ELR (cell line): Measurements from ENCODE around the gene TES.
"Not testable (repeated sequence)": the region's sequence is repeated elsewhere in the genome, so short reads cannot be mapped to it uniquely, and the experiment has no call there.

Experiments
- DNase-seq: peaks from one replicate; pipeline ENCODE4 v3.0.0-alpha.2; 2015; ENCODE audit warnings: low read depth

TES gene

DNA sequence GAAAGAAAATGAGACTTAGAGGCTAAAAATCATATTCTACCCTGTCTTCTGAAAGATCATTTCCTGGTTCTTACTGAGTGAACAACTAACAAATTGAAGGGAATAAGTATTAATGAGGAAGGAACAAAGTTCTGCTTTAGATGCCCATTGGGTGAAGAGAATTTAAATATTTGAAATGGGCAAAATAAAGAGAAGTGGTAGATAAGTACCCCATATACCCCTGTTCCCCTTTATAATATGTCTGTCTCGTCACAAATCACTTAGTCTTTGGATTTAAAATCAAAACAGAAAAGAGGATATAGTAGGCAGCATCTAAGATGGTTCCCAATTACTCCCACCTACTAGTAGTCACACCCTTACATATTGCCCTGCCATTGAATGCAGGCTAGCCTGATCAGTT, 13.2 kb downstream of the TES start:
- no peak for DNase-seq

DNA sequence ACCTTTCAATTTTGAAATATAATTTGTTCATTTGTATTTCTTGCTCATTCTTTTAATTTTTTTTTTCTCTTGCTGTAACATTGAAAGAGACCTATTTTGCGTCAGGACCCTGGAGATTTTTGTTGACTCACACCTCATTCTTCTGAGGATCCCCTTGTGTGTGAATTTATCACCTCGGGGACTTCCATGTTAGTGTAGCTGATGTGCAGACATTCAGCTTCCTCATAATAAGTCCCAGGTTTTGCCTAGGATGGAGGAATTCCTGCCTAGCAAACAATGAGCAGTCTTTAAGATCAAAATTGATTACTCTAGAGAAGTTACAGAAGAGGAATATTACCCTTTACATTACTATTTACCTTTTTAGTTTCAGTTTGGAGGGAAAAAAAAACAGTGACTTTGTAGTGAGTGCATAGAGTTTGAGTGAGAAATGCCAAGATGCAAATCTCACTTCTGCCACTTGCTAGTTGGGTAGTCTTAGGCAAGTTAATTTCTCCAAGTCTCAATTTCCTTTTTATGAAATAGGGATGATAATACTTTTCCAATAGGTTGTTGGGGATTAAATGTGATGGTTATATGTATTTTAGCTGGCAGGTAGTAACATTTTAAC, 14.3 kb downstream of the TES start:
- no peak for DNase-seq

DNA sequence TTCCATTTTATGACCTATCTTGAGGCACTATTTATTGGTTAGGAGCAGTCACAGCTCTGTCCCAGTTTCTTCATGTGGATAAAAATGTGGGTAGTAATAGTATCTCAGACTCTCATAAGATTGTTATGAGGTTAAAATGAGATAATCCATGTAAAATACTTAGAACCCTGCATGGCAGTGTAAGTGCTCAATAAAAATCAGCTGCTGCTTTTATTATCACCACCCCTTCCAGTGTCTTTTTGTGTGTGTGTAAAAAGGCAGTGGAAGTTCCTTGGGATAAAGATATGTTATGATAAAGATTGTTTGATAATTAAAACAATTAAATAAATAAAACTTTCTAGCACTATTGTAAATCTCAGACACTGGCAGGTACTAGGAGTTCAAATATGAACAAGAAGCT, 15.5 kb downstream of the TES start:
- no peak for DNase-seq

DNA sequence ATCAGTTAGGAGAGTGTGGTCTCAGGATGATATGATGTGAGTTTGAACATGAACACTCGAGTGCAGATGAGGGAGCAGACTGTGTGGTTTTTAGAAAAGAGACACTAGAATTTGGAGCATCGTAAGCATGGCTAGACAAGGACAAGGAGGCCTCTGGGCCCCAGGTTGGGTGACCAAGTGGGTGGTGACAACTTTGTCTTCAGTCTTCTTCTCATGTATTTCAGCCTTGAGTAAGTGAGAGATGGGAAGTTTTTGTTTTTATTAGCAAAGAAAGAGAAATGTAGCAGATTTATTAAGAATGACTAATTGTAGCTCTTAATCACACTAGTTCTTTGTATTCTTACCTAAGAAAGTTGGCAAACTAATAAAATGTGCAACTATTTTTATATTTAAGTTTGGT, 16.3 kb downstream of the TES start:
- DNase-seq, result no peak

DNA sequence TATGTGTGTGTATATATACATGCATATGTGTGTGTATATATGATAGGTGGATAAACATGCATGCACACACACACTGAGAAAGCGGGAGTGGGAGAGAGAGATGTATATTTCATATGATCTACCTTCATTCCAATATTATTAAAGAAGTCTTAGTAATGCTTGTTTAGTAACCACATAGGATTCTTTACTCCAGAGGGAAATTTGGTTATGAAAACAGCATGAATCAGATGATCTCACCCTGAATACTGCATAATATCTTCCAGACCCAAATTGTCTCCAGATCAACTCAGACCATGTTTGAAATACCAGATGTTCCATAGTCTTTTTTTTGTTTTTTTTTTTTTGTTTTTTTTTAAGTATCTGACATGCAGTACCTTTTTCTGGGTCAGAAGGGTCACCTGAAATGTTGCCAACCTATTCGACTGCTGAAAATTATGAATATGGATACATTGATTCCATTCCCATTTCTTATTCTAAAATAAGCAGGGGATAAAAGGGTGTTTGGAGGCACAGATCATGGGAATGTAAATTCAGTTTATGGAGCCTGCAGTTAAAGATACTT, 17.4 kb downstream of the TES start:
- DNase-seq, result peak; percentile 87

DNA sequence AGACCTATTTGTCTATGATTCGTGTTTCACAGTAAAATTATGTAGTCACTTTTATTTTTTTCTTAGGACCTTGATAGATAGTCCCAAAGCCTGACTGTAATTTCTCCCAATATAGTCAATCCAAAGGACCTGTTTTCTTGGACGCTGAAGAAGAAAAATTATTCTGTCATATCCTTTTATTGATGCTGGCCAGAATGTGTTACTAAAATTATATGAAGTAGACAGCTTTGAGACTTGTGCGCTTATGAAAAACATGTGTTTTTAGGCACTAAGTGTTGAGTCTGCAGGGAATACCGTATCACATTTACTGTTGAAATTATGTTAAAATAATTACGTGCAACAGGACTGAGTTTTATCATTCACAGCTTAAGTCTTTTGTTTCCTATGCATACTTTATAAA, 17.9 kb downstream of the TES start:
- DNase-seq, result no peak

DNA sequence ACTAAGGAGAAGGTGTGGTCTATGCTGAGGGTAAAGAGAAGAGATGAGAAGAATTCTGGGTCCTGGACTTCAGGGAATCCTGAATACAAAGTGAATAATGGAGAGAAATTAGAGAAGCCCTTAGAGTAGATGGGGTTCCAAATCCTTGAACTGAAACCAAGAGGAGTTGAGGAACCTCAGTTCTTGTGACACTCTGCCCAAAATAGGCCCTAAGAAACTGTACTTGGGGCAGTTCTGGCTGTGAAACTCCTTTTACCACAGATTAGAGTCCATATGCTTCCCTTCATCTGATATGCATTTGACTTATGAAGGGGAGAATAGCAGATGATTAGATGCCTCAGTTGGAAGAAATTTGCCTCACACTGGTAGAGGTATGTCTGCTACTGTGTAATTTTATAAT, 19.0 kb downstream of the TES start:
- DNase-seq, result no peak

DNA sequence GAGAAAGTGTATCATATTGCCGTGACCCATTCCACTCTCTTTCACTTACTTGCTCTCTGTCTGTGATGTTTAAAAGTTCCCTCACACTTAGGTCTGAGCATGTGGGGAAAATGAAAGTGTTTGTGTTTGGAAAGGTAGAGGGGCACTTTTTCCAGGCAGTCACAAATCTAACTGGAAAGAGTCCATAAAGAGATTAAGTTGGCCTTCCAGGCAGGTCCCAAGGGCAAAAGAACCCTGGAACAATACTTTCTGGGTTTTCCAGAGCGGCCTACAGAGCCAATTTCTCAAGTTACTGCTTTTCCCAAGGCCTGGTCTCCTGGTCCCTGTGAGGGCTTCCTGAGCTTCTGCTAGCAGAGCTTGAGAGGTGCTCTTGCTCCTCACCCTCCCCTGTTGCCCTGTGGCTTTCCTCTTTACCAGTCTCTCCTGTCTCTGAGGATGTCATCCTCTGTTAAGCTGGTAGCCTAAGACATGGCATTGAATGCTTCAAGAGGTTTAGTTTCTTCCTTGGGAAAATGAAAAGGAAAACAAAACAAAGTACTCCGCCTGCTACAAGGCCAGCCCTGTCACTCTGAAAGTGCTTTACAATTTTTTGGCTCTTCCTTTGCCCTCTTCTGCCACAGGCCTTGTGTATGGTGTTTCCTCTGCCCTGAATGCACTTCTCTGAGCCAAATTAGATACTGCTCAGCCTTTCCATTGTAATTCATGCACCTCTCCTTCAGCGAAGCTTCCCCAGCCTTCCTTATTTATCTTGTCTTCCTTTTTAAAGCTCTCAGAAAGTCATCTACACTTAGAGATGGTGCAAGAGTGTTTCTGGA, 20.1 kb downstream of the TES start:
- no peak for DNase-seq

DNA sequence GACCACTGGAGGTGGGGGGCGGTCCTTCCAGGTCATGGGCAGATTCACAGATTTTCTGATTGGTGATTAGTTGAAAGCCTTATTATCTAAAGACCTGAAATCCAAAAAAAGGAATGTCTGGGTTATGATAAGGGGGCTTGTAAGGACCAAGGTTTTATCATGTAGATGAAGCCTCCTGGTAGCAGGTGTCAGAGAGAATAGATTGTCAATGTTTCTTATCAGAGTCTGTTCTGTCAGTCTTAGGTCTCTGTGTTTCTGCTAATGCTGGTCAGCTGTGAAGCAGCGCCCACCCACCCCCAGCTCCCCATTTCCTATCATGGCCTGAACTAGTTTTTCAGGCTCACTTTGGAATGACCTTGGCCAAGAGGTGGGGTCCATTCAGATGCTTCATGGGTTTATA, 21.2 kb downstream of the TES start:
- no peak for DNase-seq

DNA sequence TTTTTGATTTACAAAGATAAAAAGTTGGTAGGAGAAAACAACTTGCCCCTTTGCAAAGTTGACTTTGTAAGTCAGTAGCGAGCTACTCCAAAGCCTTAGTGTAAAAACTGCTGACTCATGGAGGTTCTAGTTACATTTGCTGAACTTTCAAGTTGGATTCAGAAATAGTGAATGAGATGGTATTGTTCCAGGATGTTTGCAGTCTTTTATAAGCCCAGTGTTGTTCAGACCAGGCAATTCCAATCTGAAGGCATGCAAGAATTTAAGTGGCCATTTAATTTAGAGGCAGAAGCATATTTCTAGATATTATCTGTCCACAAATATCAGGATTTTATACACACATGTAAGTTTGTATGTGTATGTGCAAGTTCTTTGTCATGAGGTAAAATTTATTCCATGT, 21.6 kb downstream of the TES start:
- DNase-seq, result no peak

DNA sequence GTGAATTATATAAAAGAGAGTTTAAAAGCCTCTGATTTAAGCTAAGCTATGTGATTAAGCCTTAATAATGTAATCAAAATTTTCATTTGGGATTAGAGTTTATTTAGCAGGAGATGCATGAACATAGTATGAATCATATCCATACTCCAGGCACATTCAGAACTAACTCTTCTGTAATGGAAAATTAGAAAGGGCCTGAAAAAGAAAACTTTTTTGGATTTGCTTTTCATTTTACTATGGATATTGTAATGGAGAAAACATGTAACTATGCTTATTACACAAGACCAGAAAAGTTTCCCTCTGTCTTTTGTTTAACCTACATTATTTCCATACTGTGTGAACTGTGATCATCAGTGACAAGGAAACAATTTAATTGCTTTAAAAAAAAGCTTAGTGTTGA, 22.0 kb downstream of the TES start:
- peak; percentile 42 for DNase-seq

DNA sequence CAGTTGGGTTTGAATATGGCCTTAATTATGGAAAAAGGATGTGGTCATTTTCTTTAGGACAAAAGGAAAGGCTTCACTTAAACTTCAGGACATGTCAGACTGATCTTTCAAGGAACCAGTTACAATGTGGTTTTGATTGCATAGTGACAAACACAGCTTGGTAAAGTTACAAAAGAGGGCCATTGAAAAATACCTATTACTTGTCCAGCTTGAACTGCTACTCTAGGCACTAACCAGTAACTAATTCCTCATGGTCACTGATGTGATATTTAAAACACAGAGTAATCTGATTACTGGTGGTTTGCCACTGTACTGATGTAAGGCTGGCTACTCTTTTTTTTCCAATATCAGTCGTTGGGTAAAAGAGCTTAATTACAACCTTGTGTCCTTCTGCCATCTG, 22.6 kb downstream of the TES start:
- no peak for DNase-seq

DNA sequence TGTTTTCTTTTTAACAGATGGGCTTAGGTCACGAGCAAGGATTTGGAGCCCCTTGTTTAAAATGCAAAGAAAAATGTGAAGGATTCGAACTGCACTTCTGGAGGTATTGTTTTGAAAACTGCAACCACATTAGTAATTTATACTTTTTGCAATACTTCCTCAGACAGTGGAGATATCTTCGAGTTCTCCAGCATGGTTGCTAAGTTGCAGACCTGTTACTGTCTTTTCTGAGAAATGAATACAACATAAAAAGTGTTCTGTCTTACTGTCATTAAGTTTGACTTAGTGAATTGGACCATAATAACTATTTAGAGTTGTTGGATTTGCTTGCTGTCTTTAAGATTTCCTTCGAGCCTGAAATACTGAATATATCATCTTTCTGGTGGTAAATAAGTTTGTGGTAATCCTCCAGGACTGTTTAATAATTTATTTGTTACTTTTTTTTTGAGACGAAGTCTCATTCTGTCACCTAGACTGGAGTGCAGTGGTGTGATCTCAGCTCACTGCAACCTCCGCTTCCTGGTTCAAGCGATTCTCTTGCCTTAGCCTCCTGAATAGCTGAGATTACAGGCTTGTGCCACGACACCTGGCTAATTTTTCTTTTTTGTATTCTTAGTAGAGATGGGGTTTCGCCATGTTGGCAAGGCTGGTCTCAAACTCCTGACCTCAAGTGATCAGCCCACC, 24.3 kb downstream of the TES start:
- no peak for DNase-seq

DNA sequence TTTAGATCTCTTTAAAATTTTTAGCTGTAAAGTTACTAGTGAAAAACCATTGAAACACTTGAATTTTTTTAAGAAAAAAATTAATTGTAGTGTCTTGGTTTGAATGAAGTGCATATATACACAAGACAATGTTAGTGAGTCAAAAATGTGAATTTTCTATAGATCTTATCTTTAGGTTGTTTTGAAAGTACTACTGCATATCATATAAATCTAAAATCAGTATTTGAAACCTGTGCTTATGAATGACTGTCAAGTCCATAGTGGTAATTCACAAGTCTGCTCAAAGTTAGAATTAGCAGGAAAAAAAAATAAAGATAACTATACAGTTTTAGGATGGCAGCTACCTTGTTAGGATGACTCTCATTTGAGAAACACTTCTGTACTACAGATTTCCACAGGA, 25.0 kb downstream of the TES start:
- no peak for DNase-seq

DNA sequence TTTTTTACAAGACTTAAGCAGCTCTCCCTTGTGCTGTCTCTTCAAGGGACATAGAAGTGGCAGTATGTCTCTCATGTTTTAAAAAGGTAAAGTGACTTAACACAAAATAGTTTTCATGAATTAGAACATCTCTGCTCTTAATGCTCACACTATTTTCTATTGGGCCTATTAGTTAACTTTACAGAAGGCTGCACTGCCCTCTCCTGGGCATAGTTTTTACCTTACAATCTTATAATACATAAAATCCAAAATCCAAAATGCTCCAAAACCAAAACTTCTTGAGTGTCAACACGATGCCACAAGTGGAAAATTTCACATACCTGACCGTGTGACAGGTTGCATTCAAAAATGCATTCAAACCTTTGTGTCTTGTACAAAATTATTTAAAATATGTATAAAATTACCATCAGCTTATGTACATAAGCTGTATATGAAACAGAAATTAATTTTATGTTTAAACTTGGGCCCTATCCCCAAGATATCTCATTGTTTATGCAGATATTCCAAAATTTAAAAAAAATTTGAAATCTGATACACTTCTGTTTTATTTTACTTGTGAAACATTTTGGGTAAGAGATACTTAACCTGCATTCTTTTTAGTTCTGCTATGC, 25.8 kb downstream of the TES start:
- peak; percentile 69 for DNase-seq

DNA sequence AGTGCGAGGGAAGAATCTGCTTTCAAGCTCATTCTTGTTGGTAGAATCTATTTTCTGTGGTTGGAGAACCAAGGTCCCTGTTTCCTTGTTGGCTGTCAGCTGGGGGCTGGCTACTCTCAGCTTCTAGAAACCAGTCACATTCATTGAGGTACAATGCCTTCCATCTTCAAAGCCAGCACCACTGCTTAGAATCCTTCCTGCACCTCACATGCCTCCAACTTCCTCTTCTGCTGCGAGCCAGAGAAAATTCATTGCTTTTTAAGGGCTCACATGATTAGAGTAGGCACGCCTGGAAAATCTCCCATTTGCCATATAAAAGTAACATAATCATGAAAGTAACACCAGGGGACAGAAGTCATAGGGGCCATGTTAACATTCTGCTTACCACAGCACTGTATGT, 28.7 kb downstream of the TES start:
- DNase-seq, result no peak

DNA sequence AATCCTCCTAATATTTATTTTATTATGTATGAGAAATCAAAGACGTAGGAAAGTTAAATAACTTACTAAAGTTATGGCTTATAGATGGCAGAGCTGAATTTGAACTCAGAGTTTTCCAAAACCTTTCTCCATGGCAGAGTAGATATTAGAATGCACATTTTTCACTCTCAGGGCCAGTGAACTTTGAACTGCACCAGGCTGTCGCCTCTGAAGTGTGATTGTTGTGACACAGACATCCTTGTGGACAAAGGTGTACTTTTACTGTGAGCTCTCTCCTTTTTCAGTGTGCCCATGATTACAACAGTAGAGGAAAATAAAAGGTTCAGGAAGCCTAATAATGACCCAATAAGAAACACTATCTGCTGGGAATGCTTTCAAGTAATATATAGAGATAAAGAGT, 29.1 kb downstream of the TES start:
- no peak for DNase-seq

DNA sequence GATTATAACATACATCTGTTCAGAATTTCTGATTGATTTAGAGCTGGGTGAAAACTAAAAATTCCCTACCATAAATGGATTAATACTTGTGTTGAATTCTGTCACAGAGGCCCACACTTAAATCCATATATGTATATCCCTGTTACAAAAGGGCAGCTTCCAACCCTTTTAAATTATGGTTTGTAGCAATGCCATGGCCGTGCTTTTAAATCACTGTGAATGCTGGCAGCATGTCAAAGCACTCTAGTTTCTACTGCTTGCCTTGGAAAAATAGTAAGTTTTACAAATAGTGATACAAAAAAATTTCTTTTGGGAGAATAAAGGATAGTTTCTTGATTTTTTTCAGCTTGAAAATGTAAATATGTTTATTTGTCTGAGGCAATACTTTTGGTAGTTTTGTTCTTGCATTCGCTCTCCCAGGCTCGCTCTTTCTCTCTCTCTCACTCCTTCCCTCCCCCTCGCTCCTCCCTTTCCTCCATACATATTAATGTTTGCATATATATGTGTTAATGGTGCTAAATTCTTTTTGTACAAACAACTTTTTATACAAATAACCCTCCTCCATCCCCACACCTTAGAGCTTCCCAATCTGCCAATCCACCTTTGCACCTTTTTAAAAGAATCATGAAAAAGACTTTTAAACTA, 29.8 kb downstream of the TES start:
- no peak for DNase-seq

DNA sequence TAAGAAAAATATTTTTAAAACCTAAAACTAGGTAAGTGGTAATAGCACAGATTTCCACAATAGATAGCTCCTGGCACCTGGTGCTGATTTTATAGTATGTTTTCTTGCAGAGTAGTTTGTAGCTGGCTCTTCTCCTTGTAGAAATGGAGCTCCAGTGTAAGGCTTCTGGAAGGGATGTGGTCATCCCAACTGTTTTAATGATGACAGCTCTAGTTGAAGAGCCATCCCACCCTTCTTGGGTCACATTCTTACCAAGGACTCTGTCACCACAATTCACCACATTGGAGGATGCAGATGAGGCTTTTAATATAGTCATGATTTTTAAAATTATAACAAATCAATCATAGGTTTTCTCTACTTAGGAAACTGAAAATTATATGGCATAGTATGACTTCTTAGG, 31.0 kb downstream of the TES start:
- no peak for DNase-seq

DNA sequence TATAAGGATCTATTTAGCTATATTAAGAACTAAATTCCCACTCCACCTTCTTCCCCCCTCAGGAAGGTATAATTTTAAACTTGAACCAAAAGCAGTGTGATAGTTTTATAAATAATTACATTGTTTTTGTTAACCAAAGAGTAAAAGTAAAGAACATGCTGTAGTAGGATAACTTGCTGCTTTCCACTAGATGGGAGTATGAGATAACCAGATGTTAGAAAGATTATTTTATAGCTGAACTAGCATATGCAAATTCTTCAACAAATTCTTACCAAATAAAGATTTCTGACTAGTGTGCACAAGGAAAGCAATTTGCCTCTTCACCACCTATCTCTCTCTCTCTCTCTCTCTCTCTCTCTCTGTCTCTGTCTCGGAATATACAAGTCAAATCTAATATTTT, 31.8 kb downstream of the TES start:
- DNase-seq, result peak; percentile 45

DNA sequence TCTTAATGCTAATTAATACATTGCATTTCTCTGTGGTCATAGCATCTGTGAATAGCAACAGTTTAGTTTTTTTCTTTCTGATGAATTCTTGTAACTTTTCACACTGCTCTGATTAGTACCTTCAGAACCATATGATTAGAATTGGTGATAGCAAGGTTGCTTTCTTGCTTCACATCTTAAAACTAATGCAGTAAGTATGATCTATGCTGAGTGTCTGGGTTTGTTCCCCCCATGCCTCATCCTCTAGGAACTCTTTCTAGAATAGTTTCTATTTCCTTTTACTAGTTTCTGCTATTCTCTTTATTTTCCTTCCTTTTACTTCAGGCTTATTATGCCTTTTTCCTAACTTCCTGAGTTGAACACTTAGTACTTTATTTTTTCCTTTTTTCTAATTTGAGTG, 32.4 kb downstream of the TES start:
- no peak for DNase-seq

DNA sequence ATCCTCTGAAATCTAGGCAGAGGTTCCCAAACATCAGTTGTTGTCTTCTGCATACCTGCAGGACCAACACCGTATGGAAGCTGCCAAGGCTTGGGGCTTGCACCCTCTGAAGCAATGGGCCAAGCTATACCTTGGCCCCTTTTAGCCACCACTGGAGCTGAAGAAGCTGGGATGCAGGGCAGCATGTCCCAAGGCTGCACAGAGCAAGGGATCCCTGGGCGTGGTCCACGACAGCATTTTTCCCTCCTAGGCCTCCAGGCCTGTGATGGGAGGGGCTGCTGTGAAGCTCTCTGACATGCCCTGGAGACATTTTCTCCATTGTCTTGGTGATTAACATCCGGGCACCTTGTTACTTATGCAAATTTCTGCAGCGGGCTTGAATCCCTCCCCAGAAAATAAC, 34.5 kb downstream of the TES start:
- DNase-seq, result not testable (repeated sequence)
